NCI-H2171 treated with DMSO at 0.1 percent for 48 hours (cell line): ENCODE data around the gene MELK.

Experiments used
- DNase-seq: peaks from one replicate; lab custom pipeline; 2025; lab: John Stamatoyannopoulos, UW

Gene MELK

DNA sequence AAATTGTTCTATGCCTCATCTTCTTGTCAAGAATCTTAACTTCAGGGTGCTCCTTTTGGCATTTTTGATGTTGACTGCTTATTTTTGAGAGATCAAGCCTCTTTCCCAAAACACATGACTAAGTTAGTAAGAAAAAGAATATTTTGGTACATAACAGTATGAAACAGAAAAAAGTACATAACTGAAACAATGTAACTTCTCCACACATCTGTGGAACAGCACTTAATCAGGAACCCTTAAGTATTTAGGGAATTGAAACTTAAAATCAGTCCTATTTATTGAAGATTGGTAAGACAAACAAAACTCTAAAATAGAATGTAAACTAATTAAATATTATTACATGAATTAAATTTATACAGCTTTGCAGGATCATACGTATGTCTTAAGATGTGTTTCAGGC lies 103.4 kb downstream of the MELK start:
- no peak for DNase-seq

DNA sequence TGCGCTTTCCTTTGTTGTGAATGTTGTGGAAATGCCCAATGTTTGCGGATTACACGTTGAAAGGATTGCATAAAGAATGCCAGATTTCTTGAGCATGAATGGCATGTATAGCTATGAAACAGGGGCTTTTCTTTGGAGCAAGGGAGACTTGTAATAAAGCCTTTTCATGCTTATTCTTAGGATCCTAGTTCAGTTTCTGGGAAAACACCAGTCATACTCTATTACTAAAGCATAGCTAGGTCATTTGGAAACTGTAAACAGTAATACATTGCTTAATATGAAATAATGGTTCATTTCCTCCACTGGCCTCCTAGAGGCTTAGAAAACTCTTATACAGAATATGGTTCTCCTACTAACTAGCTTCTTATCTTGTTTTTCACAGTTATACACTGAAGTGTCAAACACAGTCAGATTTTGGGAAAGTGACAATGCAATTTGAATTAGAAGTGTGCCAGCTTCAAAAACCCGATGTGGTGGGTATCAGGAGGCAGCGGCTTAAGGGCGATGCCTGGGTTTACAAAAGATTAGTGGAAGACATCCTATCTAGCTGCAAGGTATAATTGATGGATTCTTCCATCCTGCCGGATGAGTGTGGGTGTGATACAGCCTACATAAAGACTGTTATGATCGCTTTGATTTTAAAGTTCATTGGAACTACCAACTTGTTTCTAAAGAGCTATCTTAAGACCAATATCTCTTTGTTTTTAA lies 104.2 kb downstream of the MELK start:
- DNase-seq, result no peak

DNA sequence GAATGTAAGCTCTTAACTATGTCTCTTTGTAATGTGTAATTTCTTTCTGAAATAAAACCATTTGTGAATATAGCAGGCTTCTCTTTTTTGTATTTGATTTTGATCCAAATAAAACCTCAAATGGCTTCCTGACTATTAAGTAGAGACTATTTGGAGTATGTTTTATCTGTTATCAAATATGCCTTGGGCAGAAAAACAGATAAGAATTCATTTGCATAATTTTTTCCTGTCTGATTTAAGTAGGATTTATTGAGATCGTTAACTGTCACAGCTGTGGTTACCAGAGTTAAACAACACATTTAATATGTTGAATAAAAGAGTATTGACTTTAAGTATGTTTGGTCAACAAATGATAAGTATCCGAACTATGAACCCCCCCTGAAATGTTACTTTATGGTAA lies 104.9 kb downstream of the MELK start:
- DNase-seq, result no peak

DNA sequence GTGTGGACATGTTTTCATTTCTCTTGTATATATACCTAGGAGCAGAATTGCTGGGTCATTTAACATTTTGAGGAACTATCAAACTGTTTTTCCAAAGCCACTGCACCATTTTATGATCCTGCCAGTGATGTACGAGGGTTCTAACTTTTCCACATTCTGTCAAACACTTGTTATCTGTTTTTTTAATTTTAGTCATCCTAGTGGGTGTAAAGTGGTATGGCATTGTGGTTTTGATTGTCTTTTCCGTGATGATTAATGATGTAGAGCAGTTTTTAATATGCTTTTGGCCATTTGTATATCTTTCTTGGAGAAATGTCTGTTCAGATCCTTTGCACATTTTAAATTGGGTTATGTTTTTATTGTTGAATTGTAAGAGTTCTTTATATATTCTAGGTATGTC lies 107.0 kb downstream of the MELK start:
- DNase-seq, result no peak

DNA sequence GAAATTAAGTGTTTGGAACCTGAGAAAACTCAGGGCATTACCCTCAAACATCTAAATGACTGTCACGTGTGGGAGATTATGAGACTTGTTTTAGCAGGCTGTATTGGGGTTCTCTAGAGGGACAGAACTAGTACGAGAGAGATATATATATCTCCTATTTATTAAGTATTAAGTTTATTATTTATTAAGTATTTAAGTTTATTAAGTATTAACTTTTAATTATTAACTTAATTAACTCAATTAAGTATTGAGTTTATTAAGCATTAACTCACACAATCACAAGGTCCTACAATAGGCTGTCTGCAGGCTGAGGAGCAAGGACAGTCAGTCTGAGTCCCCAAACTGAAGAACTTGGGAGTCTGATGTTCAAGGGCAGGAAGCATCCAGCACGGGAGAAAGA lies 113.8 kb downstream of the MELK start:
- no peak for DNase-seq

DNA sequence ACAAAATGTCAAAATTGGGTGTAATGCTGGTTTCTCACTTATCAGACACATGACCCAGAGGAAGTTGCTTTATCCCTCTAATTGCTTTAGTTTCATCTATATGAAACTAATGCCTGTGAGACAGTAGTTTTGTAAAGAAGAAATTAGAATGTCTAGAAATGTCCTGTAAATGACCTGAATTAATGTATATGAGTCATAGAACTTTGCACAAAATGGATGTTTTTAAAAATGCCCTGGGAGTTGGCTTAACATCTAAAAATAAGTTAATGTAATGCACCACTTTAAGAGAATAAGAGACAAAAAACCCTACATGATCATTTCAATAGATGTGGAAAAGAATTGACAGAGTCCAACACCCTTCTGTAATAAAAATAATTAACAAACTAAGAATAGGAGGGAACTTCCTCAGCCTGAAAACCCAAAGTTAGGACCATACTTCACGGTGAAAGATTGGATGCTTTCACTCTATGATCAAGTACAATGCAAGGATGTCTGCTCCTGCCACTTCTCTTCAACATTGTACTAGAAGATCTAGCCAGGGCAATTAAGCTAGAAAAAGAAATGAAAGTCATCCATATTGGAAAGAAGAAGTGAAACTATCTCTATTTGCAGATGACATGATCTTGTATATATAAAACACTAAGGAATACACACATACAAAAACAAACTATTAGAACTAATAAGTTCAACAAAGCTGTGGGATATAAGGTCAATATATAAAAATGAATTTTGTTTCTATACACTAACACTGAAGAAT lies 117.9 kb downstream of the MELK start:
- no peak for DNase-seq

DNA sequence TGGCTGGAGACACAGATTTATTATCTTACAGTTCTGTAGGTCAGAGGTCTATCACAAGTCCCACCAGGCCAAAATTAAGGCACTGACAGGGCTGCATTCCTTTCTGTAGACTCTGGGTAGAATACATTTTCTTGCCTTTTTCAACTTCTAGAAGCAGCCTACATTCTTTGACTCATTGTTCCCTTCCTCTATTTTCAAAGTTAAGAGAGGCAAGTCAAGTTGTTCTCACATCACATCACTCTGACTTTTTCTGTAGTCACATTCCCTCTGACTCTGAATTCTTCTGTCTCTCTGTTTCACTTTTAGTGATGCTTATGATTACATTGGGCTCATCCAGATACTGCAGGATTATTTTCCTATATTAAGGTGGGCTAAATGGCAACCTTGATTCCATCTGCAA lies 119.0 kb downstream of the MELK start:
- no peak for DNase-seq

DNA sequence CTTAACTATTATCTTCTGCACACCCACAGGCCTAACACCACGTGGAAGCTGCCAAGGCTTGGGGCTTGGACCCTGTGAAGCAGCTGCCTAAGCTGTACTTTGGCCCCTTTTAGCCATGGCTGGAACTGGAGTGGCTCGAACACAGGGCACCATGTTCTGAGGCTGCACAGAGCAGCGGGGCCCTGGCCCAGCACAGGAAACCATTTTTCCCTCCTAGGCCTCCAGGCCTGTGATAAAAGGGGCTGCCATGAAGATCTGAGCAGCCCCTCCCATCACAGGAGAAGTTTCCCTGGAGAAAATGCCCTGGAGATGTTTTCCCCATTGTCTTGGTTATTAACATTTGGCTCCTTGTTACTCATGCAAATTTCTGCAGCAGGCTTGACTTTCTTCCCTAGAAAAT lies 126.3 kb downstream of the MELK start:
- DNase-seq, result no peak

DNA sequence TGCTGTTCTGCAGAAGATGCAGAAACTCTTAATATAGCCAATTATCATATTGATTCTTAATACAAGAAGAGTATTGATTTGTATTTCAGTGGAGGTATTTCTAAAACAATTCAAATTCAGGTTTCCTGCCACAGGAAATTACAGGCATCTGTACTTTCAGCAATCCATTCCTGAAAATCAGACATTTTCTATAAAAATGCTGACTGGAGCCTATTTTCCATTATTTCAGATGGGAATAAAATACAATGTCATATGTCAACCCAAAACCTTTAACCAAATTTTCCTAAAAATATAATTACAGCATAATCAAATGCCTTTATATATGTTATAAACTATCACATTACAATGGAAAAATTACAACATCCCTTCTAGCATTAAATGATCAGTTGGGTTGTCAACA lies 131.5 kb downstream of the MELK start:
- no peak for DNase-seq

DNA sequence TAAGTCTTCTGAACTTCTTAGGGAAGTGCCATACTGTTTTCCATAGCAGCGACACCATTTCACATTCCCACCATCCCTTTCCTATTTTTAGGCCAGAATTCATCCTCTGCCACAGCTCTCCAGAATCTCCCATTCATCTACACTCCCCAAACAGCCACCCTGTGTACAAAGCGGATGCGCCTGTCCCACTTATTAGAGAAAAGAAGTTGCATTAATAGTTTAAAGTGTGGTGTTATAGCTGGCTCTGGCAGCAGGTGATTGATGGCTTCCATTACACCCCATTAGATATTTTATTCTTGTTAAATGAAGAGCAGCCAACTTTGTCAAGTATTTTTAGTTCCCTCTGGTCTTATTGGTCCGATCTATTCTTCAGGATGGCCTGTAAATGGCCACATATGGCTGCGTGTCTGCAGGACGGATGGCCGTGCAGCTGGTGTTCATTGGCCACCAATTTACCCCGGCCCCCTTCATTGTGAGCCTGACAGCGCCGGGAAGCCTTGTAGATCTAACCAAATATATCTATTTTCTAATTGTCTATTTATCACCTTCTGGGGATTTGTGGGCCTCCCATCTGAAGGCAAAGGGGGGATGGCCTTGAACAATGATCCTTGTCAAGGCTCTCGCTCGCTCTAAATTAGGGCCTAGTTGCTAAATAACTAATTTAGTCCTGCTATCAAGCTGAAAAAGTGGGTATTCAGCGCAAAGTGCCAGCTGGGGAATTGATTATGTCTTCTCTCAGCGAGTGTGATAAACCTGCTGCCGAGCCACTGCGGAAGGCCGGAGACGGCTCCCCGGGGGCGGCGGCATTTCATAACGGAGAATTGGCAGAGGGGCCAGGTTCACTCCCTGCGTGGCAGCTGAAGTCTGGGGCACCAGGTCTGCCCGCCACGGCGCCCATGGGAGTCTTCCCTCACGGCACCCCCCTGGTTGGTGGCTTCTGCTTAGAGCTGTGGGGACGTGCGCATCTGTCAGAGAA lies 141.1 kb downstream of the MELK start:
- DNase-seq, result no peak

DNA sequence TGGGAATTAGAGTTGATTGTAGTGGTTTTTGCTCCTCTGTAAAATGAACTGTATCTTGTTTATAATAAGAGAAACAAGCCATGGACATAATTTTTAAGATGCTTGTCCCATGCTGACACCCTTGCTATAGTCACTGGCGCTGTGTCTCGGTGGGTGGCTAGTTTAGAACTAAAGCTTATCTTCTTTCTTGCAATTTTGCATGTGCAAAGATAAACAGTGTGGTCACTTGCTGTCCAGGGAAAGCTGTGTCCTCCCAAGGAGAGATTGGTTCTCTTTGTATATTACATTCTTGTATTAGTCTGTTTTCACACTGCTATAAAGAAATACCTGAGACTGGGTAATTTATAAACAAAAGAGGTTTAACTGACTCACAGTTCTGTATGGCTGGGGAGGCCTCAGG lies 143.8 kb downstream of the MELK start:
- DNase-seq, result no peak

DNA sequence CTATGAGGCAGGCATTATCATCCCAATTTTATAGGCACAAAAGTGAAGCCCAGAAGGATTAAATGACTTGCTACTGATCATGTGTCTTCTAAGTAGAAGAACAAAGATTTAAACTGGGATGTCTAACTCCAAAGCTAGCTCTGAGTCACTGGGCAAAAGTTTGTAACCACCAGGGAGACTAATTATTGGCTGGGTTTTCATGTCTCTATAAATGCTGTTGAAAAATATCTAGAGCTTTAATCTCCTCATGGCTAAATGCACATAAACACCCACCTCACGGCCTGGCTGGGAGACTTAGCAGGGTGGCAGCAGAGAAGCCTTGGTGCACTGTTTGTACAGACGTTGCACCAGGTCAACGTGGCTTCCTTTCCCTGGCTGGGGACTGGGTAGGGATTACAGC lies 144.6 kb downstream of the MELK start:
- no peak for DNase-seq

DNA sequence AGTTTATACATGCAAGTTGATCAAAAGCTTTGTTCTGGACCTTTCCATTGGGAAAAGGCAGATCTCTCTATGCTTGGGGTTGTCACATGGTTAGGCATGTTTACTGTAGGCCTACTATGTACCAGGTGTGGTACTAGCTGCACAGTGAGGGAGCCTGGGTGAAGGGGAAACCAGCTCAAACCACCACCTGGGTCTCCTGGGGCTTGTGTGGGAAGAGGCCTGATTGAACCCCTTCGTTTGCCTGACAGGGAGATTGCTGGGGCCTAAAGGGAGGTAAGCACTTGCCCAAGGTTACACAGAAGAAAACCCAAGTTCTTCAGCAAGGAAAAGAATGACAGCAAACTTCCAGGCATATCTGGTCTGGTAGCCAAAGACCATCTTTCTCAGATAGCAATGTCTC lies 145.9 kb downstream of the MELK start:
- no peak for DNase-seq

DNA sequence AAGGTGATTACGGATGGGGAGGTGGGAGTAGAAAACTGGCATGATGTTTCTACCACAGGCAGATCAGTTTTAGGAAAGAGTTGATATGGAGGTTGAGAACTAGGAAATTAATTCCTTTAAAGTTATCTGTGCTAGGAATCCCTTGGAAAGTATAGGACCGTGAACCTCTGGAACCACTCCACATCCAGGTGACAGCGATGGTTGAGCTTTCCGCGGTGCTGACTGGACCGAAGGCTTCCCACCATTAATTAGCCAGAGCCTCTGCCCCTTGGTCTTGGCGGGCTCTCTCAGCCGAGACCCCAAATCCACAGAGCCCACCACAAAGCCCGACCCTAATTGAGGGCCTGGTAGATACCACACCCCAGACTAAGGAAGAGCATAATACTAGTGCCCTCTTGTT lies 147.3 kb downstream of the MELK start:
- DNase-seq, result no peak

DNA sequence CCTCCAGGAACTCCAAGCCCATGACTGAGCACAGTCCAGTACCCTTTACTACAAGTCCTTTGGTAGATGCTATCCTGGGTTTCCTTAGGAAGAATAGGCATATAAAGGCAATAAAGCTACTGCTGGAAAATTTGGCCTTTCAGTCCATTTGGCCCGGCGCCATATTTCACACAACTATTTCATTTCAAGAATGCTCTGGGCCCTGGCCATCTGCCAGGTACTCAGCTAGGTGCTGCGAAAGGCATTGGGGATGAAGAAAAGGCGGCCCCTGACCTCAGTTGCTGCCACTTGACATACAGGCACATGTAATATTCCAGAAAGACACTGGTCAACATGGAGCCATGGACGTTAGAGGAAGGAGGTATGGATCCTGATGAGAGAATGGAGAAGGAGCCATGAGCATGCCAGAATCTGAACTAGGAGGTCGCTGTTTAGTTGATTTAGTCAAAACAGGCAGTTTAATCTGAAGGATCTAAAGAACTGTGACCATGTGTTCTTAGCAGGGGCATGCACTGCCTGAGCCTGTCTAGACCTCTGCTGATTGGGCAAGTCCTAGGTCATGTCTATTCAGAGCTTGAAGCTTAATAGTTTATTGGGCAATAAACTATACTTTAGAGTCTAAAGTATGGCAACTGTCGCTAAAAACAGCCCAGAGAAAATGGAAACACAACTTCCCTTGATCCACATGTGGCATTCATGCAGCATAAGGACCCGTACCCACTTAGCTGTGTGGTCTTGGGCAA lies 149.3 kb downstream of the MELK start:
- no peak for DNase-seq

DNA sequence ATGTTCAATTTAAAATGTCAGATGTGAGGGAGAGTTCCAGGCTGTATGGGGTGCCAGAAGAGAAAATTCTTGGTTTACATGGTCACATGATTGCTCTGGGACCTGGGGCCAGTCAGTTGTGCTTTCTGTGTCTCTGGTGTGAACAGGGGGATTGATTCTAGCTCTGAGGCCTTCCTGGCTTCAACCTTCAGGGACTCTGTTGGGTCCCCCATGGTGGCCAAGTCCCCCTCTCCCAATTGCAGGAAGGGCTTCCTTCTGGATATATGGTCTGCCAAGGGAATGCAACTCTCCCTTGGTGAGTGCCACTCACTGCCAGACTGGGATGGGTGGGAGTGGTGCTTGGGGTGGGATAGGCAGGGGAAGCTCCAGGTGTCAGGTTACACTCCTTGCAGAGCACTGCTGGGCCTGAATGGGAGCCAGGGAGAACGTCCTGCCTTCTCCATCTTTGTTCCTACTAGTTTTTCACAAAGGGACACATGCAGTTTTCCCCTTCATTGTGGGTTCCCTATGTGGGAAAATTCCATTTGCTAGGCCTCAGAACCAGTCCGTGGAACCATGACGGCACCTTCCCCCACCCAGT lies 153.2 kb downstream of the MELK start:
- peak; percentile 2 for DNase-seq
